Measurements from ENCODE around the gene SAPCD1. TPM values are rescaled to one million over a fixed set of nuclear protein-coding genes. Genes with fewer than 3 reads are reported as not detected.
"Not testable (repeated sequence)": the region's sequence is repeated elsewhere in the genome, so short reads cannot be mapped to it uniquely, and the experiment has no call there.

The SAPCD1 gene
- total and polyA plus RNA-seq, 9 donors, result 0.94 to 5.2 (median 3.1) TPM; not detected in 1

- Histone ChIP-seq H3K4me1 (ENCODE audit: insufficient read depth) (peaks cover 6% of the 10 kb centered on the region), H3K36me3 (no peaks in the 10 kb centered on the region), H3K27me3 (no peaks in the 10 kb centered on the region), H3K4me3 (peak within 1 kb of the TSS; percentile 67), H3K9me3 (no peaks in the 10 kb centered on the region), H3K27ac (peak within 1 kb of the TSS; percentile 93 to 96)
- TF ChIP-seq EP300 (IDR thresholded peaks at IDR 0.05), result no peak
- TF ChIP-seq CTCF (IDR thresholded peaks at IDR 0.05), result peak; percentile 77 to 99 (median 99)
- peak; percentile 70 for TF ChIP-seq POLR2A (IDR thresholded peaks at IDR 0.05)
- intact Hi-C loops (cut with DNase I), result loop anchor here in 2 of 4 donors (5.0 to 10.0 kb wide), 2 partner anchors 37 to 61 kb away; partner anchors contain the start of gene CLIC1 (in 1 of the 2)
- DNase-seq, result peak; percentile 88 to 93 (median 91)
- WGBS, 3 donors, result 0 to 2% (median 1%) methylated on average over 30 to 75 of the region's 75 CpGs
Observed at GRCh38 chr6:31795616-31796298, 33.3 kb downstream of the SAPCD1 start, which contains the start of gene VARS1. Gene VARS1 (minus strand): TSS chr6:31795752. CDS start chr6:31795217, 535 bp downstream.

GRCh38 chr6:31796993-31797385 lies 34.5 kb downstream of the SAPCD1 start:
- no peak overlapping the region for H3K4me3 ChIP-seq
- H3K27ac ChIP-seq, result no peak overlapping the region
- H3K4me1 ChIP-seq (ENCODE audit: insufficient read depth), result peaks cover 6% of the 10 kb centered on the region
- H3K36me3 ChIP-seq, result no peaks in the 10 kb centered on the region
- H3K27me3 ChIP-seq, result no peaks in the 10 kb centered on the region
- no peaks in the 10 kb centered on the region for H3K9me3 ChIP-seq
- 69 to 78% (median 74%) methylated on average over 2 of the region's 2 CpGs for WGBS, 3 donors
- intact Hi-C loops (cut with DNase I), result loop anchor here in 2 of 4 donors (5.0 to 10.0 kb wide), 2 partner anchors 35 to 62 kb away; partner anchors contain the start of gene CLIC1 (in 1 of the 2)
- no peak for DNase-seq
- TF ChIP-seq POLR2A (IDR thresholded peaks at IDR 0.05), result no peak
- TF ChIP-seq EP300 (IDR thresholded peaks at IDR 0.05), result no peak
- TF ChIP-seq CTCF (IDR thresholded peaks at IDR 0.05), result no peak

- TF ChIP-seq CTCF (IDR thresholded peaks at IDR 0.05) (no peak), POLR2A (IDR thresholded peaks at IDR 0.05) (no peak), EP300 (IDR thresholded peaks at IDR 0.05) (no peak)
- 52 to 56% (median 56%) methylated on average over 5 of the region's 5 CpGs for WGBS, 3 donors
- Histone ChIP-seq H3K9me3 (no peaks in the 10 kb centered on the region), H3K27ac (no peak overlapping the region), H3K4me3 (no peak overlapping the region), H3K27me3 (no peaks in the 10 kb centered on the region), H3K36me3 (no peaks in the 10 kb centered on the region), H3K4me1 (ENCODE audit: insufficient read depth) (peaks cover 6% of the 10 kb centered on the region)
- DNase-seq, result no peak
- intact Hi-C loops (cut with DNase I), result loop anchor here in 2 of 4 donors (5.0 to 10.0 kb wide), 2 partner anchors 35 to 63 kb away; partner anchors contain the start of gene CLIC1 (in 1 of the 2)
Observed at GRCh38 chr6:31797588-31797987, 35.1 kb downstream of the SAPCD1 start.

GRCh38 chr6:31799781-31800180 lies 37.3 kb downstream of the SAPCD1 start:
- Histone ChIP-seq H3K4me1 (ENCODE audit: insufficient read depth) (peaks cover 1% of the 10 kb centered on the region), H3K27me3 (no peaks in the 10 kb centered on the region), H3K9me3 (no peaks in the 10 kb centered on the region), H3K36me3 (no peaks in the 10 kb centered on the region), H3K27ac (no peak overlapping the region), H3K4me3 (no peak overlapping the region)
- whole genome bisulfite sequencing, 3 donors, result 70 to 75% (median 72%) methylated on average over 12 of the region's 12 CpGs
- DNase-seq, result no peak
- TF ChIP-seq EP300 (IDR thresholded peaks at IDR 0.05) (no peak), POLR2A (IDR thresholded peaks at IDR 0.05) (no peak), CTCF (IDR thresholded peaks at IDR 0.05) (no peak)
- intact Hi-C loops (cut with DNase I), result loop anchor here in 2 of 4 donors (5.0 to 10.0 kb wide), 2 partner anchors 33 to 65 kb away; partner anchors contain the start of gene CLIC1 (in 1 of the 2)

- WGBS, 3 donors, result 90 to 94% (median 93%) methylated on average over 8 of the region's 8 CpGs
- intact Hi-C loops (cut with DNase I); H3K9me3 ChIP-seq; H3K36me3 ChIP-seq; H3K27me3 ChIP-seq; H3K4me3 ChIP-seq; H3K27ac ChIP-seq; H3K4me1 ChIP-seq (ENCODE audit: insufficient read depth): not testable (repeated sequence)
- peak in 2 of 5 donors; percentile 2 to 11 for DNase-seq
Observed at GRCh38 chr6:31801031-31801927, 38.8 kb downstream of the SAPCD1 start.
